Islet of Langerhans (tissue), 1 donor: ENCODE measurements around the gene TFAP2E.
"Not testable (repeated sequence)": the region's sequence is repeated elsewhere in the genome, so short reads cannot be mapped to it uniquely, and the experiment has no call there.

Experiments
- FAIRE-seq: peaks from one replicate; lab custom pipeline; 2011; peaks lifted over from hg19 to GRCh38; lab: Jason Lieb, UNC

The TFAP2E gene

GRCh38 chr1:35574125-35574654 lies 1.1 kb downstream of the TFAP2E start:
- FAIRE-seq: no peak

- FAIRE-seq: no peak
These were observed 1.7 kb downstream of the TFAP2E start for GRCh38 chr1:35574655-35575415.

- no peak for FAIRE-seq
These were observed 2.4 kb downstream of the TFAP2E start for GRCh38 chr1:35575416-35575958.

- FAIRE-seq: no peak
These were observed 3.1 kb downstream of the TFAP2E start for GRCh38 chr1:35576061-35576765.

- not testable (repeated sequence) for FAIRE-seq
These were observed 3.6 kb downstream of the TFAP2E start for GRCh38 chr1:35576766-35577070.

- no peak for FAIRE-seq
These were observed 4.2 kb downstream of the TFAP2E start for GRCh38 chr1:35577071-35577998.

- FAIRE-seq: no peak
These were observed 7.9 kb downstream of the TFAP2E start for GRCh38 chr1:35580949-35581388.

GRCh38 chr1:35581621-35582020 lies 8.5 kb downstream of the TFAP2E start:
- not testable (repeated sequence) for FAIRE-seq

GRCh38 chr1:35585281-35585680 lies 12.2 kb downstream of the TFAP2E start:
- no peak for FAIRE-seq

- not testable (repeated sequence) for FAIRE-seq
These were observed 12.7 kb downstream of the TFAP2E start for GRCh38 chr1:35585805-35586204.

- FAIRE-seq: no peak
These were observed 13.7 kb downstream of the TFAP2E start for GRCh38 chr1:35586808-35587207.

GRCh38 chr1:35587736-35588135 lies 14.6 kb downstream of the TFAP2E start:
- FAIRE-seq: no peak

GRCh38 chr1:35588197-35588910 lies 15.2 kb downstream of the TFAP2E start:
- FAIRE-seq: no peak

- FAIRE-seq: no peak
These were observed 16.7 kb downstream of the TFAP2E start for GRCh38 chr1:35589516-35590427.

- FAIRE-seq: no peak
These were observed 17.4 kb downstream of the TFAP2E start for GRCh38 chr1:35590476-35591040.

- FAIRE-seq: no peak
These were observed 18.1 kb downstream of the TFAP2E start for GRCh38 chr1:35591211-35591610.

- FAIRE-seq: no peak
These were observed 20.1 kb downstream of the TFAP2E start for GRCh38 chr1:35592991-35593769.

- no peak for FAIRE-seq
These were observed 21.1 kb downstream of the TFAP2E start for GRCh38 chr1:35594005-35594760.

GRCh38 chr1:35595684-35596083 lies 22.6 kb downstream of the TFAP2E start:
- no peak for FAIRE-seq
